Kidney tubule cell (primary cell): ENCODE data around the gene TRPV4.

Source experiments
- DNase-seq: peaks from one replicate; pipeline ENCODE4 v3.0.0-alpha.2; 2018; ENCODE audit warnings: low spot score

The TRPV4 gene

GRCh38 chr12:109739747-109740693 is 93.2 kb downstream of the TRPV4 start:
- no peak for DNase-seq

- peak; percentile 53 for DNase-seq
Measured at GRCh38 chr12:109738878-109739665, 94.1 kb downstream of the TRPV4 start.

- DNase-seq = peak; percentile 38
Measured at GRCh38 chr12:109738209-109738608, 95.0 kb downstream of the TRPV4 start.

- peak; percentile 33 for DNase-seq
Measured at GRCh38 chr12:109737631-109738030, 95.6 kb downstream of the TRPV4 start.

GRCh38 chr12:109737126-109737525 is 96.1 kb downstream of the TRPV4 start:
- no peak for DNase-seq

GRCh38 chr12:109736552-109737108 is 96.6 kb downstream of the TRPV4 start:
- DNase-seq = peak; percentile 59

- no peak for DNase-seq
Measured at GRCh38 chr12:109735825-109736551, 97.2 kb downstream of the TRPV4 start.

- no peak for DNase-seq
Measured at GRCh38 chr12:109735051-109735521, 98.1 kb downstream of the TRPV4 start.

GRCh38 chr12:109734219-109735000 is 98.8 kb downstream of the TRPV4 start:
- peak; percentile 28 for DNase-seq
